Endothelial cell of umbilical vein (primary cell): ENCODE data around the gene CBX2. TPM values are rescaled to one million over a fixed set of nuclear protein-coding genes. Genes with fewer than 3 reads are reported as not detected.

ENCODE experiments used
- BruUV-seq: library from RNA; stranded (reverse); fragments of 400-500 nt; replicated peaks from 2 replicates; lab custom pipeline; 2021; lab: Mats Ljungman, UMichigan
- CTCF ChIA-PET: fragments of 300-600, 350-600 bp; sonication (Branson Sonifier 250); formaldehyde crosslinking; loops from one replicate; lab custom pipeline; 2021; ENCODE audit warnings: antibody characterized with exemption, inconsistent platforms; lab: Charles Lee
- POLR2A ChIA-PET: fragments of 300-600, 350-600 bp; sonication (Branson Sonifier 250); formaldehyde crosslinking; loops from one replicate; lab custom pipeline; 2021; ENCODE audit warnings: antibody characterized with exemption, inconsistent platforms; lab: Charles Lee
- DNase-seq: peaks from one replicate; pipeline ENCODE4 v3.0.0-alpha.2; 2011; ENCODE audit warnings: low read depth, low spot score
- FAIRE-seq: peaks from 2 replicates; lab custom pipeline; 2011; peaks lifted over from hg19 to GRCh38; lab: Jason Lieb, UNC
- H2AFZ ChIP-seq: 2 replicates; pipeline ENCODE4 v1.6.0; 2012; ENCODE audit warnings: low read depth, low read length, control low read depth, inconsistent platforms
- H3K27ac ChIP-seq: 2 replicates; pipeline ENCODE4 v1.5.1; 2011; ENCODE audit warnings: low read depth, mild to moderate bottlenecking, control low read depth, low read length, moderate library complexity; ENCODE audit not compliant: insufficient read depth
- H3K27me3 ChIP-seq, 2 experiments: 2 replicates each; pipeline versions ENCODE4 v1.6.0 to v1.6.1; 2011; ENCODE audit warnings: low read length in 2 of 2, mixed read lengths in 1 of 2; ENCODE audit not compliant: control insufficient read depth in 2 of 2, insufficient read depth in 2 of 2
- H3K36me3 ChIP-seq, 2 experiments: 2 replicates in 1 of 2; 3 replicates in 1 of 2; pipeline ENCODE4 v1.5.1; 2011; ENCODE audit warnings: low read length in 2 of 2, mild to moderate bottlenecking in 1 of 2, moderate library complexity in 1 of 2; ENCODE audit not compliant: control insufficient read depth in 2 of 2, insufficient read depth in 2 of 2; ENCODE audit errors: extremely low read depth in 1 of 2
- H3K4me1 ChIP-seq: 3 replicates; pipeline ENCODE4 v1.5.1; 2011; ENCODE audit warnings: mild to moderate bottlenecking, low read length; ENCODE audit not compliant: control insufficient read depth, insufficient read depth; ENCODE audit errors: extremely low read depth
- H3K4me2 ChIP-seq: 2 replicates; pipeline ENCODE4 v1.6.1; 2011; ENCODE audit warnings: low read length, control low read depth, mixed read lengths; ENCODE audit not compliant: insufficient read depth
- H3K4me3 ChIP-seq, 3 experiments: fragments of 200-600 bp in 1 of 3; sonication (generic), shearing (Covaris generic) in 1 of 3; replicated peaks in 1 of 3; 2 replicates each; pipeline ENCODE4 v1.5.1; 2011 to 2016; ENCODE audit warnings: control low read depth in 3 of 3, low read length in 3 of 3, mild to moderate bottlenecking in 2 of 3, inconsistent platforms in 1 of 3, low read depth in 1 of 3, moderate library complexity in 1 of 3; ENCODE audit not compliant: insufficient read depth in 1 of 3
- H3K79me2 ChIP-seq: 2 replicates; pipeline ENCODE4 v1.6.0; 2012; ENCODE audit warnings: low read length, inconsistent platforms; ENCODE audit not compliant: control insufficient read depth, insufficient read depth
- H3K9ac ChIP-seq: replicated peaks from 2 replicates; pipeline ENCODE3; 2011; ENCODE audit warnings: low read length, control low read depth; ENCODE audit not compliant: insufficient read depth; ENCODE audit errors: extremely low read depth
- H3K9me1 ChIP-seq: replicated peaks from 3 replicates; pipeline ENCODE4 v1.6.0; 2011; ENCODE audit warnings: mild to moderate bottlenecking, low read length; ENCODE audit not compliant: control insufficient read depth, insufficient read depth; ENCODE audit errors: extremely low read depth
- H3K9me3 ChIP-seq: replicated peaks from 2 replicates; pipeline ENCODE4 v1.5.1; 2012; ENCODE audit warnings: low read length, inconsistent platforms; ENCODE audit not compliant: control insufficient read depth, insufficient read depth
- H4K20me1 ChIP-seq: replicated peaks from 2 replicates; pipeline ENCODE3; 2011; ENCODE audit warnings: mild to moderate bottlenecking, low read length; ENCODE audit not compliant: control insufficient read depth, insufficient read depth; ENCODE audit errors: extremely low read depth
- EZH2 ChIP-seq: IDR thresholded peaks from 2 replicates; pipeline ENCODE4 v1.6.1; 2012; ENCODE audit warnings: borderline replicate concordance, low read depth, mild to moderate bottlenecking, moderate library complexity, low read length, inconsistent platforms; ENCODE audit not compliant: severe bottlenecking
- FOS ChIP-seq: IDR thresholded peaks from 2 replicates; pipeline ENCODE4 v1.6.1; 2011; ENCODE audit warnings: mild to moderate bottlenecking, low read length, moderate library complexity, borderline replicate concordance; ENCODE audit not compliant: insufficient read depth
- GATA2 ChIP-seq: IDR thresholded peaks from 2 replicates; pipeline ENCODE4 v1.7.0; 2011; ENCODE audit warnings: low read depth, mild to moderate bottlenecking, moderate library complexity, mixed read lengths, low read length; ENCODE audit not compliant: insufficient read length, insufficient read depth
- JUN ChIP-seq: IDR thresholded peaks from 2 replicates; pipeline ENCODE4 v1.6.1; 2011; ENCODE audit warnings: borderline replicate concordance, low read depth; ENCODE audit not compliant: insufficient read length, insufficient read depth
- POLR2A ChIP-seq: IDR thresholded peaks from 2 replicates; pipeline ENCODE4 v1.6.1; 2012; ENCODE audit warnings: low read depth, mild to moderate bottlenecking, control low read depth, low read length
- POLR2AphosphoS5 ChIP-seq: IDR thresholded peaks from 2 replicates; pipeline ENCODE4 v1.6.1; 2012; ENCODE audit warnings: low read depth, mild to moderate bottlenecking, control low read depth, low read length, moderate library complexity; ENCODE audit not compliant: insufficient read depth
- dilution Hi-C: fragments of 300-500 bp; cut with MboI; formaldehyde crosslinking; loops from one replicate; pipeline ENCODE4 v1.15.0; 2019; ENCODE audit warnings: low sequenced_read_pairs; ENCODE audit not compliant: extremely low pct_ligation_motif_present
- intact Hi-C: fragments of 100-400 bp; cut with micrococcal nuclease; formaldehyde crosslinking; loops from one replicate; pipeline ENCODE4 v1.10.0; 2022
- polyA plus RNA-seq, 4 experiments: library from polyadenylated mRNA; depleted of rRNA in 3 of 4; stranded (reverse) in 3 of 4; unstranded in 1 of 4; fragments of >200 nt; gene quantifications; 2 replicates each; pipeline versions ENCODE4 v1.2.1 to v1.2.3, GENCODE V29; 2011 to 2012; ENCODE audit warnings: missing spikeins in 1 of 4
- total RNA-seq: library from RNA; stranded (reverse); gene quantifications from 2 replicates; pipeline ENCODE4 v1.2.3, GENCODE V29; 2021
- TF ChIP-seq, protein P1 (sequence below): IDR thresholded peaks from 2 replicates; pipeline ENCODE4 v1.6.1; 2011; ENCODE audit not compliant: insufficient read depth, insufficient read length
- TF ChIP-seq, protein P2 (sequence below), 2 donors: IDR thresholded peaks; 1 replicate in 1 of 2; 2 replicates in 1 of 2; pipeline ENCODE4 v1.5.1; 2011; ENCODE audit warnings: low read length in 2 of 2, mild to moderate bottlenecking in 2 of 2, moderate library complexity in 2 of 2, control low read depth in 1 of 2, inconsistent platforms in 1 of 2, low read depth in 1 of 2; ENCODE audit not compliant: insufficient read depth in 1 of 2; ENCODE audit errors: extremely low read depth in 1 of 2

Gene CBX2
- total and polyA plus RNA-seq, 2 donors (not counting 3 experiments of a cell fraction or from before 2014, with no cell fraction given): 10.5 to 20.0 TPM

DNA sequence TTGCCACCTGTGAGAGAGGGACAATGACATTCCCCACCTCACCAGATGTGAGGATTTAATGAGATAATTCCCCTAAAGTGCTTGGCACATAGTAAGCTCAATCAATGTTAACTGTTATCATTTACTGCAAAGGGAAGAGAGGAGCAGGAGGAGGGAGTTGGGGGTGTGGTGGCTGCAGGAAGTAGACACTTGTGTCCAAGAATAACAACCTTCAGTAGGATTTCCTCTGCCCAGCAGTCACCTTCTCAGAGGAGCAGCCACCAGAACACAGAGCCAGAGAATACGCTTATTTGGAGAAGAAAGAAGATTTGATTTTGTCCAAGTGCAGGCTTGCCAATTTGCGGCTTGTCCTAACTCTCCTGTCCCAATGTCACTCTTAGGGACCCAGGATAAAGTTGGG, 51.1 kb downstream of the CBX2 start:
- Histone ChIP-seq H3K36me3 (peaks cover 0 to 3% of the 10 kb centered on the region in 2 experiments), H3K9ac (no peak overlapping the region), H3K79me2 (no peaks in the 10 kb centered on the region), H3K4me1 (peaks cover 14% of the 10 kb centered on the region), H3K27ac (no peak overlapping the region), H3K9me1 (no peaks in the 10 kb centered on the region), H2AFZ (no peak overlapping the region), H3K9me3 (no peaks in the 10 kb centered on the region), H3K4me2 (no peak overlapping the region), H3K4me3 (no peak overlapping the region), H3K27me3 (peaks cover 0 to 2% of the 10 kb centered on the region in 2 experiments), H4K20me1 (no peaks in the 10 kb centered on the region)
- TF ChIP-seq POLR2A: no peak
- TF ChIP-seq FOS: no peak
- TF ChIP-seq POLR2AphosphoS5: no peak
- TF ChIP-seq JUN: no peak
- TF ChIP-seq, protein P1, sequence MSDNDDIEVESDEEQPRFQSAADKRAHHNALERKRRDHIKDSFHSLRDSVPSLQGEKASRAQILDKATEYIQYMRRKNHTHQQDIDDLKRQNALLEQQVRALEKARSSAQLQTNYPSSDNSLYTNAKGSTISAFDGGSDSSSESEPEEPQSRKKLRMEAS: no peak
- TF ChIP-seq GATA2: no peak
- TF ChIP-seq EZH2: no peak
- TF ChIP-seq, protein P2, sequence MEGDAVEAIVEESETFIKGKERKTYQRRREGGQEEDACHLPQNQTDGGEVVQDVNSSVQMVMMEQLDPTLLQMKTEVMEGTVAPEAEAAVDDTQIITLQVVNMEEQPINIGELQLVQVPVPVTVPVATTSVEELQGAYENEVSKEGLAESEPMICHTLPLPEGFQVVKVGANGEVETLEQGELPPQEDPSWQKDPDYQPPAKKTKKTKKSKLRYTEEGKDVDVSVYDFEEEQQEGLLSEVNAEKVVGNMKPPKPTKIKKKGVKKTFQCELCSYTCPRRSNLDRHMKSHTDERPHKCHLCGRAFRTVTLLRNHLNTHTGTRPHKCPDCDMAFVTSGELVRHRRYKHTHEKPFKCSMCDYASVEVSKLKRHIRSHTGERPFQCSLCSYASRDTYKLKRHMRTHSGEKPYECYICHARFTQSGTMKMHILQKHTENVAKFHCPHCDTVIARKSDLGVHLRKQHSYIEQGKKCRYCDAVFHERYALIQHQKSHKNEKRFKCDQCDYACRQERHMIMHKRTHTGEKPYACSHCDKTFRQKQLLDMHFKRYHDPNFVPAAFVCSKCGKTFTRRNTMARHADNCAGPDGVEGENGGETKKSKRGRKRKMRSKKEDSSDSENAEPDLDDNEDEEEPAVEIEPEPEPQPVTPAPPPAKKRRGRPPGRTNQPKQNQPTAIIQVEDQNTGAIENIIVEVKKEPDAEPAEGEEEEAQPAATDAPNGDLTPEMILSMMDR (IDR thresholded peaks at IDR 0.05; ENCODE audit: extremely low read depth in 1 of 2, insufficient read depth in 1 of 2, low read depth in 1 of 2, low read length in 2 of 2): no peak
- BruUV-seq: no TSS peak
- CTCF ChIA-PET: interaction anchor here (0.7 to 2.1 kb wide), 4 partner anchors 10 to 18 kb away, joined by 4 to 6 read pairs (median 4); partner anchors contain the start of gene CBX4
- intact Hi-C loops: no loop called here
- dilution Hi-C loops: no loop called here
- DNase-seq (no peak), FAIRE-seq (peak; percentile 62)
- POLR2A ChIA-PET: no interaction called here
